IPS-NIHi11 (cell line): ENCODE measurements around the gene RPL14.
A peak's percentile ranks its signal among the peaks of the same experiment; 100 is the strongest.
"Not testable (repeated sequence)": the region's sequence is repeated elsewhere in the genome, so short reads cannot be mapped to it uniquely, and the experiment has no call there.

Experiments used
- DNase-seq: peaks from one replicate; pipeline ENCODE4 v3.0.0; 2012; ENCODE audit warnings: mixed read lengths, low spot score

Gene RPL14

GRCh38 chr3:40456940-40457823, at the start of gene RPL14:
TSS of gene RPL14 (plus strand) at chr3:40457339. CDS start at chr3:40457472, 133 bp downstream.
- DNase-seq, result peak; percentile 90

- DNase-seq, result no peak
Measured at GRCh38 chr3:40407611-40408010, 49.5 kb upstream of the RPL14 start.

GRCh38 chr3:40414270-40414669, 42.9 kb upstream of the RPL14 start:
- no peak for DNase-seq

GRCh38 chr3:40417845-40418543, 39.1 kb upstream of the RPL14 start:
- DNase-seq, result no peak

- DNase-seq, result no peak
Measured at GRCh38 chr3:40422861-40423260, 34.3 kb upstream of the RPL14 start.

- DNase-seq, result no peak
Measured at GRCh38 chr3:40427045-40427669, 30.0 kb upstream of the RPL14 start.

GRCh38 chr3:40432793-40433192, 24.3 kb upstream of the RPL14 start:
- DNase-seq, result no peak

GRCh38 chr3:40437889-40438288, 19.2 kb upstream of the RPL14 start:
- DNase-seq, result no peak

- no peak for DNase-seq
Measured at GRCh38 chr3:40445062-40445461, 12.1 kb upstream of the RPL14 start.

GRCh38 chr3:40445880-40446279, 11.3 kb upstream of the RPL14 start:
- no peak for DNase-seq

- DNase-seq, result no peak
Measured at GRCh38 chr3:40450438-40450837, 6.7 kb upstream of the RPL14 start.

- DNase-seq, result no peak
Measured at GRCh38 chr3:40451551-40451950, 5.6 kb upstream of the RPL14 start.

GRCh38 chr3:40452057-40452456, 5.1 kb upstream of the RPL14 start:
- DNase-seq, result no peak

GRCh38 chr3:40452562-40452875, 4.6 kb upstream of the RPL14 start:
- no peak for DNase-seq

- DNase-seq, result peak; percentile 98
Measured at GRCh38 chr3:40452876-40453730, 4.0 kb upstream of the RPL14 start.

GRCh38 chr3:40453933-40454332, 3.2 kb upstream of the RPL14 start:
- no peak for DNase-seq

- DNase-seq, result no peak
Measured at GRCh38 chr3:40455328-40455727, 1.8 kb upstream of the RPL14 start.

- DNase-seq, result no peak
Measured at GRCh38 chr3:40456279-40456939, 730 bp upstream of the RPL14 start.

GRCh38 chr3:40458473-40458872, 1.3 kb downstream of the RPL14 start:
- no peak for DNase-seq

GRCh38 chr3:40460481-40460880, 3.3 kb downstream of the RPL14 start:
- DNase-seq, result not testable (repeated sequence)

- no peak for DNase-seq
Measured at GRCh38 chr3:40461161-40461560, 4.0 kb downstream of the RPL14 start.

GRCh38 chr3:40462838-40463237, 5.7 kb downstream of the RPL14 start:
- not testable (repeated sequence) for DNase-seq
